ENCODE data around the gene TNFAIP8L1.
A peak's percentile ranks its signal among the peaks of the same experiment; 100 is the strongest.

TNFAIP8L1 gene

DNA sequence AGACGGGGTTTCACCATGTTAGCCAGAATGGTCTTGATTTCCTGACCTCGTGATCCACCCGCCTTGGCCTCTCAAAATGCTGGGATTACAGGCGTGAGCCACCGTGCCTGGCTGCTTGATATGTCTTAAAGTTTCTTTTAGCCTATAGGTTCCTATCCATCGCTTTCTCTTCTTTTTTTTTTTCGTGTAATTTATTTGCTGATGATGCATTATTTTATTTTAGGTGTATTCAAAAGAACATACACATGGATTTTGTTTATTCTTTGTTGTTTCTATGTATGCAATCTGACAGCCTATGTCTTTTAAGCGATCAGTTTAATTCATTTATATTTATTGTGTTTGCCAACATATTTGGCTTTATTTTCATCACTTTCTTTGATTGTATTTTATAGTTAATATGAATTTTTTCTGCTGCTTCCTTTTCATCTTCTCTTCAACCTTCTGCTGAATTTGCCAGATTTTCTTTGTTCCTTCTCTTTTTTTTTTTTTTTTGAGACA is 26.0 kb upstream of the TNFAIP8L1 start:
- no peak for DNase-seq

DNA sequence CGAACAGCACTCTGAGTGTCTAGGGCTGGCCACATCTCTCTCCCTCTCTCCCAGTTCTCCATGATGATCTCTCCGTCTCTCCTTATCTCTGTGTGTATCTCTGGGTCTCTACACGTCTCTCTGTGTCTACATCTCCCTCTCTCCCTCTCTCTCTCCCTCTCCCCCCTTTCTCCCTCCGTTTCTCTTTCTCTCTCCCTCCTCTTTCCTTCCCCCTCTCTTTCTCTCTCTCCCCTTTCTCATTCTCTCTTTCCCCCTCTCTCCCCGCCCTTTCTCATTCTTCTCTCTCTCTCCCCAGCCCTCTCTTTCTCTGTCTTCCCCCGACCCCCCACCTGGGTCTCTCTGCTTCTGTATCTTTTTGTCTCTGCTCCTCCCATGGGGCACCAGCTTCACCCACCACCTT is 21.3 kb upstream of the TNFAIP8L1 start:
- DNase-seq = no peak

GRCh38 chr19:4619668-4620294 is 19.5 kb upstream of the TNFAIP8L1 start:
- no peak for DNase-seq

GRCh38 chr19:4620675-4621074 is 18.6 kb upstream of the TNFAIP8L1 start:
- no peak for DNase-seq

- no peak for DNase-seq
Measured at GRCh38 chr19:4622695-4623421, 16.5 kb upstream of the TNFAIP8L1 start.

DNA sequence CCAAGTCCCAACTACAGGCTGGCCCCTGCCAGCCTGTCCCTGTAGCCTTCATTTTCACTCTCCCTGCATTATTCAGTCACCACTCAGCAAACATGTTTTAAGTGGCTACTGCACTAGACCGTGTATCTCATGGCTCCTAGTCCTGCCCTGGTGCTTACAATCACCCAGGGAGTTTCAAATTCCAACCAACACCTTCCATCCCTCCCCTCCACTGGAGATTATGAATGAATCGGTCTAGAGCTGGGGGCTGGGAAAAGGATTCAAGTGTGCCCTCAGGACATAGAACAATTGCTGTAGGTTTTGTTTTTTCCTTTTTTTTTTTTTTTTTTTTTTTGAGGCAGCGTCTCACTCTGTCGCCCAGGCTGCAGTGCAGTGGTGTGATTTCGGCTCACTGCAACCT is 15.0 kb upstream of the TNFAIP8L1 start:
- DNase-seq = no peak

- DNase-seq = no peak
Measured at GRCh38 chr19:4624733-4625362, 14.5 kb upstream of the TNFAIP8L1 start.

DNA sequence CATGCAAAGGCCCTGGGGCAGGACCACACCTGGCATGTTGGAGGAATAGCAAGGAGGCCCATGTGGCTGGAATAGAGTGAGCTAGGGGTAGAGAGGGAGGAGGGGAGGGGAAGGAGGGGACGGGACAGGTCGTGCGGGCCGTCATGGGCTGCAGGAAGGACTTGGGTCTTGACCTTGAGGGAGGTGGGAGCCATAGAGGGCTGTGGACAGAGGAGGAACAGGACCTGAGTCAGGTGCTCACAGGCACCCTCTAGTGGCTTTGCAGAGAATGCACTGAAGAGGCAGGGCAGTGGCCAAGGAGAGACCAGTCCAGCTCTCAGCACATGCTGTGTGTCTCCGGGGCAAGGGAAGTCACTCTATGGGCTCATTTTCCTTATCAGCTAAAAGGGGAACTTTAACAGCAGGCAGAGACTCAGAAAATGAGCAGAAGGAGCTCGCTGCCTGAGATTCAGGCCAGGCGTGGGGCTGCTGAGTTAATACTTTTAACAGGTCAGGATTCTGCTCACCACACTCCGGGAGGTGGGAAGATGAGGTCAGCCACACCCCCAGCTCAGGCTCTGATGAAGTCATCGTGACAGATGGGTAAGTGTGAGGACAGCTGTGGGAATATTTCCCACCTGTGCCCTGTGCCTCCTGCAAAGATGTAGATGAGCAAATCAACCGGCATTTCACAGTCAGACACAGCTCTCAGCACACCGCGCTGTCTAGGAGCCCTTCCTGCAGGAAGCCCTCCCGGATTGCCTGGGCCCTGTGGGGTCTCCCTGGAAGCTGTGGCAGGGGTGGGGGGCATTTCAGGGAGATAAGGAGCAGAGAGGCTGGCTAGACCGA is 6.0 kb upstream of the TNFAIP8L1 start:
- peak; percentile 73 for DNase-seq

- DNase-seq = no peak
Measured at GRCh38 chr19:4635754-4636116, 3.6 kb upstream of the TNFAIP8L1 start.

DNA sequence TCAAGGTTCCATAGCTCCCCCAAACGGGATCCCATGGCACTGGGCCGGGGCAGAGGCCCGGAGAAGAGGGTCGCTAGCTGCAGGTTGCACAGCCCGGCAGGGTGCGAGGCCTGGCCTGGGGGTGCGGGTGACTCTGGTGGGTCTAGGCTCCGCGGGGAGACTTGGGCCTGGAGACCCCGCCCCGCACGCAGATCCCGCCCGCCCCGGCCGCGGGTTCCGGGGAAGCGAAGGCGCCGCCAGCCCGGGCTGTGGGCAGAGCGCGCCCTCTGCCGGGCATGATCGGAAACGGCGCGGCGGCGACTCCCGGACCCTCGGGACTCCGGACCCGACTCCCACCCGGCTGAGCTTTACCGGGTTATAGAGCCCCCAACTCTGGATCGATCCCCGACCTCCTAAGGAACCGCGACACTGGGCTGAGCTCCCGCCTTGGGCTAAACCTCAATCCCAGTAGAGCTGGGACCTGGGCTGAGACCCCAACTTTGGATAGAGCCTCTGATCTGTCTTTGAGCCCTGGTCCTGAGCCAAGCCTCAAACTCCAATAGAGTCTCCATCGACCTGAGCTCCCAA is 3.1 kb upstream of the TNFAIP8L1 start:
- peak; percentile 87 for DNase-seq

DNA sequence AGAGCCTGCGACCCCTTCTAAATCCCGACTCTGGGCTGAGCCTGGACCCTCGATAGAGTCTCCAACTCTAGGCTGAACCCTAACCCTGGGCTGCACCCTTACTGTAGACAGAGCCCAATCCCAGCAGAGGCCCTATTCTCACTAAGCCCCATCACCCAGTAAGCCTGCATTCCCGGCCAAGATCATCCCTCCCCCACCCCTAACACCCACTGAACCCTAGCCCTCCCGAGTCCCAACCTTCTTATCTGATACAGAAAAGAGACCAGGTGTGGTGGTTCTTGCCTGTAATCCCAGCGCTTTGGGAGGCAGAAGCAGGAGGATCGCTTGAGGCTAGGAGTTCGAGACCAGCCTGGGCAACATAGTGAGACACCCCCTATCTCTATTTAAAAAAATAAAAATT is 2.6 kb upstream of the TNFAIP8L1 start:
- DNase-seq = no peak

DNA sequence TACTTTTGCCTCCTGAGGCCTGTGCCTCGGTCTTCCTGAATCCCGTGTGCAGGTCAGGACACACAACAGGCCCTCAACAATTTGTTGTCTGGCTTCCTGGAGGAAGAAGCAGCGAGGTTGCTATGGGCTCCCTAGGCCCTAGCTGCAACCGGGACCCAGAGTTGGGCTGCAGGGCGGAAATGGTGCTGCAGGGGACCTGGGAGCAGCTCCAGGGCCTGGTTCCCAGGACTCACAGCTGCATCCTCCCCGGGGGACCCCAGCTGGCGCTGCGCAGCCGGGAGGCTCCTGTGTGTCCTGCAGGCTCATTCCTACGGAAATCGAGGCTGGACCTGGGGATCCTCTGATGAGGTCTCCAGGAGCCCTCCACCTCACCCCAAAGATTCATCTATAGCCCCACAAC is 999 bp upstream of the TNFAIP8L1 start:
- DNase-seq = no peak

GRCh38 chr19:4639531-4640246 is 373 bp downstream of the TNFAIP8L1 start:
- peak; percentile 55 for DNase-seq

DNA sequence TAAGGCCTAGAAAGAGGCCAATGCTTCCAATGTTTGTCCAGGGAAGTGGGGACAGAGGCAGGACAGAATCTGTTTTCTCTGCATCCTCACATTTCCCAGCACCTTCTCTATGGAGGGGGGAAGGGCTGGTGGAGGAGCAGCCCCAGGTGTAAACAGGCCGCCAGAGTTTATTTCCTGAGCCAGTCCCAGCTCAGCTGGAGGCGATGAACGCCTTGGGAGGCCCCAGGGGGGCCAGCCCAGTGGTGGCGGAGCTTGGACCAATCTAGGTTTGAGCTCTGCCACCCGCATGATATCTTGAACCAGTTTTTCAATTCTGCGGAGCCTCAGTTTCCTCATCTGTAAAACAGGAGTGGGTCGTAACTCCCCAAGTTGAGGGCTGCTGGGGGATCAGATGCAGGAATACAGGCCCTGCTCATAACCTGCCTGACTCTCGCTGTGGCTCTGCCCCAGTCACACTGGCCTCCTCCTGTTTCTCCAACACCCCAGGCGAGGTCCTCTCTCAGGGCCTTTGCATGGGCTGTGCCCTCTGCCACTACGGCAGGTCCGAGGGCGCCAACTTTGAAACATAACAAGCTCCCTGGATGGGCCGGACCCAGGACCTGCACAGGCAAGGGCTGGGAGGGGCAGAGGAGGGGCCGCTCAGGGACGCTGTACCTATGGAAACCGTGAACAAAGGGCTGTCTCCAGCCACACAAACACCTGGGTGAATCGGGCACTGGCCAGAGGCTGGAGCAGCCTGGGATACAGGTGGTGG is 1.1 kb downstream of the TNFAIP8L1 start:
- no peak for DNase-seq

GRCh38 chr19:4641132-4641531 is 1.8 kb downstream of the TNFAIP8L1 start:
- DNase-seq = no peak

DNA sequence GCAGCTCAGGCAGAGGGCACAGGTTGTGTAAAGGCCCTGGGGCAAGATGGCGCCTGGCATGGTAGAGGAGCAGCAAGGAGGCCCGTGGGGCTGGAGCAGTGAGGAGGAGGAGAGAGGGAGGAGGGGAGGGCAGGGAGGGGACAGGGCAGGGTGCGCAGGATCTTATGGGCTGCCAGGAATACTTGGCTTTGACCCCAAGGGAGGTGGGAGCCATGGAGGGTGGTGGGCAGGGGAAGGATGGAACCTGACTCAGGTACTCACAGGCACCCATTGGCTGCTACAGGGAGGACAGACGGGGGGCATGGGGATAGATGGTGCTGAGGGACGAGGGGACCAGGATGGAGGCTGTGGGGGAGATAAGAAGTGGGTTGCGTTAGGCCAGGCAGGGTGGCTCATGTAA is 3.3 kb downstream of the TNFAIP8L1 start:
- no peak for DNase-seq

GRCh38 chr19:4645718-4646117 is 6.4 kb downstream of the TNFAIP8L1 start:
- DNase-seq = no peak

- DNase-seq = no peak
Measured at GRCh38 chr19:4647676-4648644, 8.6 kb downstream of the TNFAIP8L1 start.

DNA sequence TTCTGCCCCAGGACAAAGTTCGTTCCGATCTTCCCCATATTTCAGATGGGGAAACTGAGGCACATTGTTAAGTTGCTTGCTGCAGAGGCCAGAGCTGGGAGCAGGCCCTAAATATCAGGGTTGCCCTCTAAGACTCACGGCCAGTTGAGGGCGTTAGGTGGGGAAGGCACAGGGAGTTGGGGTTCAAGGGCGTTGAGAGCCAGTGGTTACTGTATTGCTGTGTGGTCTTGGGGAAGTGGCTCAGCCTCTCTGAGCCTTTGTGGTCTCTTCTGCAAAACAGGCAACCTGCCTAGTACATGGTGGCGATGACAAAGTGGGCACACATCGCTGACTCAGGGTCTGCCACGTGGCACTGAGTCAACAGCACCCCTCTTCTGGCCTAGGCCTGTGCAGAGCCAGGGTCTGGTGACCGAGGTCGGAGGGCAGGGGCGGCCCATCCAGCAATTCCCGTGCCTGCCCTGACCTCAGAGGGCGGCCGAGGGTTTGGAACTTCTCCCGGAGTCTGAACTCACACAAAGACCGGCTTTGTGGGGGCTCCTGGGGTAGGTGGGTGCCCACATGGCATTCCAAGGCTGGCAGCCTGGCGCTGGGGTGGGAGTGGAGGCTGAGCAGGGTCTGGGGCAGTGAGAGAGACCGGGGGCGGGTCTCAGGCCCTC is 10.2 kb downstream of the TNFAIP8L1 start:
- DNase-seq = no peak

DNA sequence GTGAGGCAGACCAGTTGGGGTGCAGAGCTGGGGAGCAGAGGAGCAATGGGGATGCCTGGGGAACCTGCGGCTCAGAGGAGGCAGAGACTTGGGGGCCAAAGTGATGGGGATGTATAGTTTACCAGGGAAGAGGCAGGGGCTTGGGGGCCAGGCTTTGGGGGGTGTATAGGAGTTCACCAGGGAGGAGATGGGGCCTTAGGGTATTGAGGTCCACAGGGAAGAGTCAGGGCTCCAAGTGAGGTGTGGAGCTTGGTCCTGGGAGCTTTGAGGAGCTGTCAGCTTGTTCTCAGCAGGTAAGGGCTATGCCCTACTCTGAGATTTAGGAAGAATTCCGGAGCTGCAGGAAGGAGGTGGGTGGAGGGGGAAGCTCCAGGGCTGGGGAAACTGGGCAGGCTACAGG is 10.8 kb downstream of the TNFAIP8L1 start:
- no peak for DNase-seq
